Measurements from ENCODE around the gene RAVER2. TPM values are rescaled to one million over a fixed set of nuclear protein-coding genes. Genes with fewer than 3 reads are reported as not detected.
"Not testable (repeated sequence)": the region's sequence is repeated elsewhere in the genome, so short reads cannot be mapped to it uniquely, and the experiment has no call there.

RAVER2 gene
- total and polyA plus RNA-seq, 2 donors (not counting 3 experiments of a cell fraction or from before 2014, with no cell fraction given) = 6.0 to 13.9 TPM

- FAIRE-seq; DNase-seq (ENCODE audit: low read depth, low spot score); POLR2A ChIA-PET: not testable (repeated sequence)
Observed at GRCh38 chr1:64773306-64773705, 28.4 kb downstream of the RAVER2 start.

GRCh38 chr1:64775113-64775512 is 30.2 kb downstream of the RAVER2 start:
- FAIRE-seq (no peak), DNase-seq (ENCODE audit: low read depth, low spot score) (no peak)
- CTCF ChIA-PET = no interaction called here
- no peak overlapping the region for H3K27ac ChIP-seq (ENCODE audit: insufficient read depth, low read depth, low read length)
- no peak for TF ChIP-seq POLR2AphosphoS5 (IDR thresholded peaks at IDR 0.05; ENCODE audit: insufficient read depth, low read depth, low read length)
- no peak for TF ChIP-seq GATA2 (IDR thresholded peaks at IDR 0.05; ENCODE audit: insufficient read depth, insufficient read length, low read depth, low read length)
- no peak for TF ChIP-seq POLR2A (IDR thresholded peaks at IDR 0.05; ENCODE audit: low read depth, low read length)
- intact Hi-C loops (cut with micrococcal nuclease) = no loop called here
- POLR2A ChIA-PET = no interaction called here
- H3K9me1 ChIP-seq (replicated peaks; ENCODE audit: control insufficient read depth, extremely low read depth, insufficient read depth, low read length) = no peaks in the 10 kb centered on the region
- no peaks in the 10 kb centered on the region for H3K9me3 ChIP-seq (replicated peaks; ENCODE audit: control insufficient read depth, insufficient read depth, low read length)
- H3K27me3 ChIP-seq (ENCODE audit: control insufficient read depth in 2 of 2, insufficient read depth in 2 of 2, low read length in 2 of 2) = no peaks in the 10 kb centered on the region
- no peaks in the 10 kb centered on the region for H3K36me3 ChIP-seq (ENCODE audit: control insufficient read depth in 2 of 2, extremely low read depth in 1 of 2, insufficient read depth in 2 of 2, low read length in 2 of 2)
- no peak overlapping the region for H2AFZ ChIP-seq (ENCODE audit: low read depth, low read length)
- no TSS peak for BruUV-seq (replicated peaks)
- no peak overlapping the region for H3K9ac ChIP-seq (replicated peaks; ENCODE audit: extremely low read depth, insufficient read depth, low read length)
- no peak overlapping the region for H3K4me3 ChIP-seq (replicated peaks in 1 of 3; ENCODE audit: insufficient read depth in 1 of 3, low read depth in 1 of 3, low read length in 3 of 3)
- dilution Hi-C loops (cut with MboI; ENCODE audit: extremely low pct_ligation_motif_present, low sequenced_read_pairs) = no loop called here
- H4K20me1 ChIP-seq (replicated peaks; ENCODE audit: control insufficient read depth, extremely low read depth, insufficient read depth, low read length) = no peaks in the 10 kb centered on the region
- no peak overlapping the region for H3K4me2 ChIP-seq (ENCODE audit: insufficient read depth, low read length)
- H3K79me2 ChIP-seq (ENCODE audit: control insufficient read depth, insufficient read depth, low read length) = no peaks in the 10 kb centered on the region
- H3K4me1 ChIP-seq (ENCODE audit: control insufficient read depth, extremely low read depth, insufficient read depth, low read length) = no peaks in the 10 kb centered on the region

More at GRCh38 chr1:64773306-64773705, 28.4 kb downstream of the RAVER2 start:
- H3K27ac ChIP-seq (ENCODE audit: insufficient read depth, low read depth, low read length); H4K20me1 ChIP-seq (replicated peaks; ENCODE audit: control insufficient read depth, extremely low read depth, insufficient read depth, low read length); H3K79me2 ChIP-seq (ENCODE audit: control insufficient read depth, insufficient read depth, low read length); H2AFZ ChIP-seq (ENCODE audit: low read depth, low read length); H3K9ac ChIP-seq (replicated peaks; ENCODE audit: extremely low read depth, insufficient read depth, low read length); H3K36me3 ChIP-seq (ENCODE audit: control insufficient read depth in 2 of 2, extremely low read depth in 1 of 2, insufficient read depth in 2 of 2, low read length in 2 of 2); H3K4me2 ChIP-seq (ENCODE audit: insufficient read depth, low read length); H3K9me1 ChIP-seq (replicated peaks; ENCODE audit: control insufficient read depth, extremely low read depth, insufficient read depth, low read length); BruUV-seq (replicated peaks); H3K9me3 ChIP-seq (replicated peaks; ENCODE audit: control insufficient read depth, insufficient read depth, low read length); H3K27me3 ChIP-seq (ENCODE audit: control insufficient read depth in 2 of 2, insufficient read depth in 2 of 2, low read length in 2 of 2); dilution Hi-C loops (cut with MboI; ENCODE audit: extremely low pct_ligation_motif_present, low sequenced_read_pairs); intact Hi-C loops (cut with micrococcal nuclease); H3K4me3 ChIP-seq (replicated peaks in 1 of 3; ENCODE audit: insufficient read depth in 1 of 3, low read depth in 1 of 3, low read length in 3 of 3); H3K4me1 ChIP-seq (ENCODE audit: control insufficient read depth, extremely low read depth, insufficient read depth, low read length): not testable (repeated sequence)
- CTCF ChIA-PET = interaction anchor here (2.5 kb wide), 1 partner anchor 23 kb away, joined by 6 read pairs; no protein-coding TSS in a partner anchor

GRCh38 chr1:64782044-64782443 is 37.2 kb downstream of the RAVER2 start:
- H3K36me3 ChIP-seq (ENCODE audit: control insufficient read depth in 2 of 2, extremely low read depth in 1 of 2, insufficient read depth in 2 of 2, low read length in 2 of 2); H3K4me1 ChIP-seq (ENCODE audit: control insufficient read depth, extremely low read depth, insufficient read depth, low read length); H3K4me3 ChIP-seq (replicated peaks in 1 of 3; ENCODE audit: insufficient read depth in 1 of 3, low read depth in 1 of 3, low read length in 3 of 3); H3K79me2 ChIP-seq (ENCODE audit: control insufficient read depth, insufficient read depth, low read length); intact Hi-C loops (cut with micrococcal nuclease); H3K27ac ChIP-seq (ENCODE audit: insufficient read depth, low read depth, low read length); POLR2A ChIA-PET; H4K20me1 ChIP-seq (replicated peaks; ENCODE audit: control insufficient read depth, extremely low read depth, insufficient read depth, low read length); CTCF ChIA-PET; H3K4me2 ChIP-seq (ENCODE audit: insufficient read depth, low read length); H3K9ac ChIP-seq (replicated peaks; ENCODE audit: extremely low read depth, insufficient read depth, low read length); dilution Hi-C loops (cut with MboI; ENCODE audit: extremely low pct_ligation_motif_present, low sequenced_read_pairs); BruUV-seq (replicated peaks); FAIRE-seq; H2AFZ ChIP-seq (ENCODE audit: low read depth, low read length); H3K27me3 ChIP-seq (ENCODE audit: control insufficient read depth in 2 of 2, insufficient read depth in 2 of 2, low read length in 2 of 2); H3K9me1 ChIP-seq (replicated peaks; ENCODE audit: control insufficient read depth, extremely low read depth, insufficient read depth, low read length); H3K9me3 ChIP-seq (replicated peaks; ENCODE audit: control insufficient read depth, insufficient read depth, low read length); DNase-seq (ENCODE audit: low read depth, low spot score): not testable (repeated sequence)

GRCh38 chr1:64782848-64783247 is 38.0 kb downstream of the RAVER2 start:
- H3K9ac ChIP-seq (replicated peaks; ENCODE audit: extremely low read depth, insufficient read depth, low read length); BruUV-seq (replicated peaks); H3K4me3 ChIP-seq (replicated peaks in 1 of 3; ENCODE audit: insufficient read depth in 1 of 3, low read depth in 1 of 3, low read length in 3 of 3); POLR2A ChIA-PET; H3K9me3 ChIP-seq (replicated peaks; ENCODE audit: control insufficient read depth, insufficient read depth, low read length); dilution Hi-C loops (cut with MboI; ENCODE audit: extremely low pct_ligation_motif_present, low sequenced_read_pairs); H3K4me1 ChIP-seq (ENCODE audit: control insufficient read depth, extremely low read depth, insufficient read depth, low read length); H3K27ac ChIP-seq (ENCODE audit: insufficient read depth, low read depth, low read length); H3K36me3 ChIP-seq (ENCODE audit: control insufficient read depth in 2 of 2, extremely low read depth in 1 of 2, insufficient read depth in 2 of 2, low read length in 2 of 2); H3K79me2 ChIP-seq (ENCODE audit: control insufficient read depth, insufficient read depth, low read length); DNase-seq (ENCODE audit: low read depth, low spot score); intact Hi-C loops (cut with micrococcal nuclease); H3K4me2 ChIP-seq (ENCODE audit: insufficient read depth, low read length); CTCF ChIA-PET; H2AFZ ChIP-seq (ENCODE audit: low read depth, low read length); FAIRE-seq; H4K20me1 ChIP-seq (replicated peaks; ENCODE audit: control insufficient read depth, extremely low read depth, insufficient read depth, low read length); H3K27me3 ChIP-seq (ENCODE audit: control insufficient read depth in 2 of 2, insufficient read depth in 2 of 2, low read length in 2 of 2); H3K9me1 ChIP-seq (replicated peaks; ENCODE audit: control insufficient read depth, extremely low read depth, insufficient read depth, low read length): not testable (repeated sequence)
